ENCODE data around the gene ARPC4. TPM values are rescaled to one million over a fixed set of nuclear protein-coding genes. Genes with fewer than 3 reads are reported as not detected.

ARPC4 gene
- total and polyA plus RNA-seq, 2 of the 13 experiments (the other 11 are each of a cell fraction or from before 2014, with no cell fraction given) = 30.1 to 83.6 TPM

DNA sequence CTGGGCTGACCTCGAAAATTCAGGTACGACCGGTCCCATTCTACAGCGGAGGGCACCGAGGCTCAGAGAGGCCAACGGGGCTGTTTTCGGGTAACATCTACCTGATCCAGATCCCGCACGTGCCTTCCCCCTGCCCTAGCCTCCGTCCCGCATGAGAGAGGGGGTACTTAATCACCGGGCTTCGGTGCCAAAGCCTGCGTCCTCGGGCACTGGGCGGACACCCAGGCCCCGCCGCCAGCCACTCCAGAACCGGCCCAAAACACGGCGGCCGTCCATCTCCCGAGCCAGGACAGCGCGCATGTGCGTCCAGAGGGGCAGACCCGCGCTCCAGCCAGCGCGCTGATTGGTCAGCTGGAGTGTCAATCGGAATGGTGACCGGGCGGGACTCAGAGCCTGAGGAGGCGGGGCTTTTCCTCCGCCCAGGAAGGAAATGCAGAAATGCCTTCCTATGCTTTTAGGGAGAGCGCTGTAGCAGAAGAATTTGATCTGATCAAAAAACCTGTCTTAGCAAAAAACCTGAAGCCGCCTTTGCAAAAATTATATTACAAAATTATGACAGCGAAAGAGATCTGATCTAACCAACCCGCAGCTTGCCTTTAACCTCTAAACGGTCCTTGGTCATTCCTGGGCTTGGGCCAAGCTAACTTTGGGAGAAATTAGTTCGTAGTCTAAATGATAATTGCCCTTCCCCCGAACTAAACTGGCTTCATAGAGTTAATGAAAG, 51.0 kb downstream of the ARPC4 start, which contains the start of gene RPUSD3 (continued):
- TF ChIP-seq REPIN1 (CRISPR knock-in tag; IDR thresholded peaks at IDR 0.05; ENCODE audit: borderline replicate concordance, low read depth) (peak; percentile 49; the same call in 1 of the 2 replicates), ZNF235 (CRISPR knock-in tag; IDR thresholded peaks at IDR 0.05; ENCODE audit: borderline replicate concordance) (peak; percentile 88; the same call in 1 of the 2 replicates), REST (IDR thresholded peaks at IDR 0.05; ENCODE audit: borderline replicate concordance in 1 of 2, low read depth in 1 of 2, low read length in 2 of 2) (no peak), ZNF317 (CRISPR knock-in tag; IDR thresholded peaks at IDR 0.05) (peak; percentile 70), ZBTB37 (CRISPR knock-in tag; IDR thresholded peaks at IDR 0.05) (0 out of 2 replicates have a peak, but pooled peaks have one; percentile 48), ZNF776 (CRISPR knock-in tag; IDR thresholded peaks at IDR 0.05) (peak; percentile 30; the same call in 1 of the 2 replicates), FOXC1 (CRISPR knock-in tag; IDR thresholded peaks at IDR 0.05; ENCODE audit: borderline replicate concordance) (peak; percentile 70; the same call in 1 of the 2 replicates), FOXA3 (CRISPR knock-in tag; IDR thresholded peaks at IDR 0.05) (0 out of 2 replicates have a peak, but pooled peaks have one; percentile 7), JARID2 (CRISPR knock-in tag; IDR thresholded peaks at IDR 0.05; ENCODE audit: insufficient replicate concordance) (no peak), PRPF4 (IDR thresholded peaks at IDR 0.05; ENCODE audit: low read depth, low read length, poor library complexity, severe bottlenecking) (no peak), GABPA (IDR thresholded peaks at IDR 0.05; ENCODE audit: low read depth, low read length) (0 out of 2 replicates have a peak, but pooled peaks have one; percentile 30), GABPA (CRISPR knock-in tag; IDR thresholded peaks at IDR 0.05; ENCODE audit: low read depth) (peak; percentile 66), ZSCAN25 (CRISPR knock-in tag; IDR thresholded peaks at IDR 0.05) (0 out of 2 replicates have a peak, but pooled peaks have one; percentile 28), ZC3H13 (CRISPR knock-in tag; IDR thresholded peaks at IDR 0.05) (no peak; the same call in none of the 2 replicates), MYC (CRISPR knock-in tag; IDR thresholded peaks at IDR 0.05; ENCODE audit: borderline replicate concordance) (peak; percentile 71; the same call in 1 of the 2 replicates), TEAD3 (CRISPR knock-in tag; optimal IDR thresholded peaks at IDR 0.05; ENCODE audit: borderline replicate concordance) (peak; percentile 20)
- TF ChIP-seq, protein P1, sequence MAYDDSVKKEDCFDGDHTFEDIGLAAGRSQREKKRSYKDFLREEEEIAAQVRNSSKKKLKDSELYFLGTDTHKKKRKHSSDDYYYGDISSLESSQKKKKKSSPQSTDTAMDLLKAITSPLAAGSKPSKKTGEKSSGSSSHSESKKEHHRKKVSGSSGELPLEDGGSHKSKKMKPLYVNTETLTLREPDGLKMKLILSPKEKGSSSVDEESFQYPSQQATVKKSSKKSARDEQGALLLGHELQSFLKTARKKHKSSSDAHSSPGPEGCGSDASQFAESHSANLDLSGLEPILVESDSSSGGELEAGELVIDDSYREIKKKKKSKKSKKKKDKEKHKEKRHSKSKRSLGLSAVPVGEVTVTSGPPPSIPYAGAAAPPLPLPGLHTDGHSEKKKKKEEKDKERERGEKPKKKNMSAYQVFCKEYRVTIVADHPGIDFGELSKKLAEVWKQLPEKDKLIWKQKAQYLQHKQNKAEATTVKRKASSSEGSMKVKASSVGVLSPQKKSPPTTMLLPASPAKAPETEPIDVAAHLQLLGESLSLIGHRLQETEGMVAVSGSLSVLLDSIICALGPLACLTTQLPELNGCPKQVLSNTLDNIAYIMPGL (CRISPR knock-in tag; IDR thresholded peaks at IDR 0.05; ENCODE audit: borderline replicate concordance in 1 of 2, low read depth in 1 of 2) = peak; percentile 58 to 69; a peak in 3 of 4 replicates
- TF ChIP-seq, protein P2, sequence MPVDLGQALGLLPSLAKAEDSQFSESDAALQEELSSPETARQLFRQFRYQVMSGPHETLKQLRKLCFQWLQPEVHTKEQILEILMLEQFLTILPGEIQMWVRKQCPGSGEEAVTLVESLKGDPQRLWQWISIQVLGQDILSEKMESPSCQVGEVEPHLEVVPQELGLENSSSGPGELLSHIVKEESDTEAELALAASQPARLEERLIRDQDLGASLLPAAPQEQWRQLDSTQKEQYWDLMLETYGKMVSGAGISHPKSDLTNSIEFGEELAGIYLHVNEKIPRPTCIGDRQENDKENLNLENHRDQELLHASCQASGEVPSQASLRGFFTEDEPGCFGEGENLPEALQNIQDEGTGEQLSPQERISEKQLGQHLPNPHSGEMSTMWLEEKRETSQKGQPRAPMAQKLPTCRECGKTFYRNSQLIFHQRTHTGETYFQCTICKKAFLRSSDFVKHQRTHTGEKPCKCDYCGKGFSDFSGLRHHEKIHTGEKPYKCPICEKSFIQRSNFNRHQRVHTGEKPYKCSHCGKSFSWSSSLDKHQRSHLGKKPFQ (CRISPR knock-in tag; IDR thresholded peaks at IDR 0.05; ENCODE audit: insufficient replicate concordance) = no peak
- TF ChIP-seq, protein P3, sequence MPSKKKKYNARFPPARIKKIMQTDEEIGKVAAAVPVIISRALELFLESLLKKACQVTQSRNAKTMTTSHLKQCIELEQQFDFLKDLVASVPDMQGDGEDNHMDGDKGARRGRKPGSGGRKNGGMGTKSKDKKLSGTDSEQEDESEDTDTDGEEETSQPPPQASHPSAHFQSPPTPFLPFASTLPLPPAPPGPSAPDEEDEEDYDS (CRISPR knock-in tag; IDR thresholded peaks at IDR 0.05) = peak; percentile 78

Measured in HepG2 (cell line).